ENCODE data around the gene RNU5D-1.

Gene RNU5D-1

GRCh38 chr1:44721485-44722361, 9.2 kb downstream of the RNU5D-1 start (continued):
- TF ChIP-seq EGR2 (tag by site-specific recombination; IDR thresholded peaks at IDR 0.05; ENCODE audit: low read depth) (peak; percentile 76), ZNF561 (tag by site-specific recombination; IDR thresholded peaks at IDR 0.05; ENCODE audit: borderline replicate concordance) (peak; percentile 50; the same call in 1 of the 2 replicates), ZNF513 (tag by site-specific recombination; IDR thresholded peaks at IDR 0.05) (no peak), ZNF416 (tag by site-specific recombination; IDR thresholded peaks at IDR 0.05) (no peak), ZNF433 (tag by site-specific recombination; IDR thresholded peaks at IDR 0.05; ENCODE audit: low read depth) (no peak), ZNF585B (tag by site-specific recombination; IDR thresholded peaks at IDR 0.05) (no peak), ZNF266 (tag by site-specific recombination; IDR thresholded peaks at IDR 0.05; ENCODE audit: low read depth) (no peak), ZNF211 (tag by site-specific recombination; IDR thresholded peaks at IDR 0.05; ENCODE audit: low read depth) (no peak), KLF16 (tag by site-specific recombination; IDR thresholded peaks at IDR 0.05) (peak; percentile 82), ZNF132 (tag by site-specific recombination; IDR thresholded peaks at IDR 0.05; ENCODE audit: borderline replicate concordance) (no peak), ZNF580 (tag by site-specific recombination; IDR thresholded peaks at IDR 0.05) (peak; percentile 84; the same call in 1 of the 2 replicates), ZNF621 (tag by site-specific recombination; IDR thresholded peaks at IDR 0.05) (no peak), HOXC10 (CRISPR knock-in tag; IDR thresholded peaks at IDR 0.05) (no peak), ZNF623 (tag by site-specific recombination; IDR thresholded peaks at IDR 0.05) (no peak), ZNF155 (tag by site-specific recombination; IDR thresholded peaks at IDR 0.05) (no peak), ZNF175 (tag by site-specific recombination; IDR thresholded peaks at IDR 0.05) (no peak), ZEB2 (tag by site-specific recombination; IDR thresholded peaks at IDR 0.05) (peak; percentile 76), ZNF335 (tag by site-specific recombination; conservative IDR thresholded peaks at IDR 0.05) (peak; percentile 76), ATF2 (tag by site-specific recombination; IDR thresholded peaks at IDR 0.05; ENCODE audit: low read depth) (peak; percentile 31; the same call in 1 of the 2 replicates), ZNF645 (tag by site-specific recombination; IDR thresholded peaks at IDR 0.05) (no peak), PRDM1 (tag by site-specific recombination; IDR thresholded peaks at IDR 0.05) (0 out of 2 replicates have a peak, but pooled peaks have one; percentile 10), ZNF404 (tag by site-specific recombination; IDR thresholded peaks at IDR 0.05) (no peak), GLI2 (tag by site-specific recombination; IDR thresholded peaks at IDR 0.05; ENCODE audit: borderline replicate concordance, low read depth) (no peak), ZNF157 (tag by site-specific recombination; IDR thresholded peaks at IDR 0.05) (no peak), RBAK (tag by site-specific recombination; IDR thresholded peaks at IDR 0.05) (no peak), ZNF544 (tag by site-specific recombination; IDR thresholded peaks at IDR 0.05) (no peak), ZNF16 (tag by site-specific recombination; IDR thresholded peaks at IDR 0.05; ENCODE audit: low read depth) (no peak), ZNF350 (tag by site-specific recombination; IDR thresholded peaks at IDR 0.05) (no peak), ZNF10 (tag by site-specific recombination; IDR thresholded peaks at IDR 0.05) (no peak)
- TF ChIP-seq, protein P1, sequence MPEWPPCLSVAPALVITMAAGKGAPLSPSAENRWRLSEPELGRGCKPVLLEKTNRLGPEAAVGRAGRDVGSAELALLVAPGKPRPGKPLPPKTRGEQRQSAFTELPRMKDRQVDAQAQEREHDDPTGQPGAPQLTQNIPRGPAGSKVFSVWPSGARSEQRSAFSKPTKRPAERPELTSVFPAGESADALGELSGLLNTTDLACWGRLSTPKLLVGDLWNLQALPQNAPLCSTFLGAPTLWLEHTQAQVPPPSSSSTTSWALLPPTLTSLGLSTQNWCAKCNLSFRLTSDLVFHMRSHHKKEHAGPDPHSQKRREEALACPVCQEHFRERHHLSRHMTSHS (tag by site-specific recombination; IDR thresholded peaks at IDR 0.05): no peak
- TF ChIP-seq, protein P2, sequence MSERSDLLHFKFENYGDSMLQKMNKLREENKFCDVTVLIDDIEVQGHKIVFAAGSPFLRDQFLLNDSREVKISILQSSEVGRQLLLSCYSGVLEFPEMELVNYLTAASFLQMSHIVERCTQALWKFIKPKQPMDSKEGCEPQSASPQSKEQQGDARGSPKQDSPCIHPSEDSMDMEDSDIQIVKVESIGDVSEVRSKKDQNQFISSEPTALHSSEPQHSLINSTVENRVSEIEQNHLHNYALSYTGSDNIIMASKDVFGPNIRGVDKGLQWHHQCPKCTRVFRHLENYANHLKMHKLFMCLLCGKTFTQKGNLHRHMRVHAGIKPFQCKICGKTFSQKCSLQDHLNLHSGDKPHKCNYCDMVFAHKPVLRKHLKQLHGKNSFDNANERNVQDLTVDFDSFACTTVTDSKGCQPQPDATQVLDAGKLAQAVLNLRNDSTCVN (tag by site-specific recombination; optimal IDR thresholded peaks at IDR 0.05): peak; percentile 21
- TF ChIP-seq, protein P3, sequence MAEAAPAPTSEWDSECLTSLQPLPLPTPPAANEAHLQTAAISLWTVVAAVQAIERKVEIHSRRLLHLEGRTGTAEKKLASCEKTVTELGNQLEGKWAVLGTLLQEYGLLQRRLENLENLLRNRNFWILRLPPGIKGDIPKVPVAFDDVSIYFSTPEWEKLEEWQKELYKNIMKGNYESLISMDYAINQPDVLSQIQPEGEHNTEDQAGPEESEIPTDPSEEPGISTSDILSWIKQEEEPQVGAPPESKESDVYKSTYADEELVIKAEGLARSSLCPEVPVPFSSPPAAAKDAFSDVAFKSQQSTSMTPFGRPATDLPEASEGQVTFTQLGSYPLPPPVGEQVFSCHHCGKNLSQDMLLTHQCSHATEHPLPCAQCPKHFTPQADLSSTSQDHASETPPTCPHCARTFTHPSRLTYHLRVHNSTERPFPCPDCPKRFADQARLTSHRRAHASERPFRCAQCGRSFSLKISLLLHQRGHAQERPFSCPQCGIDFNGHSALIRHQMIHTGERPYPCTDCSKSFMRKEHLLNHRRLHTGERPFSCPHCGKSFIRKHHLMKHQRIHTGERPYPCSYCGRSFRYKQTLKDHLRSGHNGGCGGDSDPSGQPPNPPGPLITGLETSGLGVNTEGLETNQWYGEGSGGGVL (tag by site-specific recombination; IDR thresholded peaks at IDR 0.05): no peak
